ENCODE data around the gene LRMDA.

LRMDA gene

GRCh38 chr10:76206797-76207352, 775.5 kb downstream of the LRMDA start:
- no peak overlapping the region for H2AFZ ChIP-seq (ENCODE audit: low read depth, low read length, severe bottlenecking)

GRCh38 chr10:76209135-76209534, 777.7 kb downstream of the LRMDA start:
- Histone ChIP-seq H3K4me3 (ENCODE audit: insufficient read depth, low read length, poor library complexity, severe bottlenecking) (no peak overlapping the region), H3K79me2 (ENCODE audit: insufficient read depth, low read length) (no peaks in the 10 kb centered on the region), H3K27ac (ENCODE audit: low read depth, low read length) (no peak overlapping the region), H3F3A (ENCODE audit: insufficient read depth) (no peaks in the 10 kb centered on the region), H4K20me1 (ENCODE audit: low read depth, low read length) (no peaks in the 10 kb centered on the region), H3K36me3 (ENCODE audit: low read length) (no peaks in the 10 kb centered on the region), H3K27me3 (ENCODE audit: low read length) (no peaks in the 10 kb centered on the region), H3K9me2 (replicated peaks; ENCODE audit: insufficient read depth, low read length) (no peaks in the 10 kb centered on the region), H3K9ac (ENCODE audit: low read length) (no peak overlapping the region), H3K4me2 (ENCODE audit: low read depth, low read length, poor library complexity, severe bottlenecking) (no peak overlapping the region), H2AFZ (ENCODE audit: low read depth, low read length, severe bottlenecking) (no peak overlapping the region), H3K9me3 (ENCODE audit: insufficient read depth, low read length) (no peaks in the 10 kb centered on the region)
- no peak for TF ChIP-seq CTCF (IDR thresholded peaks at IDR 0.05; ENCODE audit: insufficient read depth, low read length, poor library complexity, severe bottlenecking)
- no peak for TF ChIP-seq EZH2phosphoT487 (conservative IDR thresholded peaks at IDR 0.05; ENCODE audit: low read length)

More at GRCh38 chr10:76206797-76207352, 775.5 kb downstream of the LRMDA start:
- Histone ChIP-seq H3K27me3 (ENCODE audit: low read length) (no peaks in the 10 kb centered on the region), H3K79me2 (ENCODE audit: insufficient read depth, low read length) (no peaks in the 10 kb centered on the region), H3K36me3 (ENCODE audit: low read length) (no peaks in the 10 kb centered on the region), H4K20me1 (ENCODE audit: low read depth, low read length) (no peaks in the 10 kb centered on the region), H3K27ac (ENCODE audit: low read depth, low read length) (no peak overlapping the region), H3K9ac (ENCODE audit: low read length) (no peak overlapping the region), H3K9me2 (replicated peaks; ENCODE audit: insufficient read depth, low read length) (no peaks in the 10 kb centered on the region), H3F3A (ENCODE audit: insufficient read depth) (no peaks in the 10 kb centered on the region), H3K4me3 (ENCODE audit: insufficient read depth, low read length, poor library complexity, severe bottlenecking) (no peak overlapping the region), H3K4me2 (ENCODE audit: low read depth, low read length, poor library complexity, severe bottlenecking) (no peak overlapping the region), H3K9me3 (ENCODE audit: insufficient read depth, low read length) (no peaks in the 10 kb centered on the region)
- TF ChIP-seq EZH2phosphoT487 (conservative IDR thresholded peaks at IDR 0.05; ENCODE audit: low read length) (no peak), CTCF (IDR thresholded peaks at IDR 0.05; ENCODE audit: insufficient read depth, low read length, poor library complexity, severe bottlenecking) (no peak)

- TF ChIP-seq EZH2phosphoT487 (conservative IDR thresholded peaks at IDR 0.05; ENCODE audit: low read length) (no peak), CTCF (IDR thresholded peaks at IDR 0.05; ENCODE audit: insufficient read depth, low read length, poor library complexity, severe bottlenecking) (no peak)
- H3K27me3 ChIP-seq (ENCODE audit: low read length), result no peaks in the 10 kb centered on the region
- H3K9me2 ChIP-seq (replicated peaks; ENCODE audit: insufficient read depth, low read length), result no peaks in the 10 kb centered on the region
- H3K9ac ChIP-seq (ENCODE audit: low read length), result no peak overlapping the region
- H4K20me1 ChIP-seq (ENCODE audit: low read depth, low read length), result no peaks in the 10 kb centered on the region
- no peak overlapping the region for H3K4me3 ChIP-seq (ENCODE audit: insufficient read depth, low read length, poor library complexity, severe bottlenecking)
- H3K9me3 ChIP-seq (ENCODE audit: insufficient read depth, low read length), result no peaks in the 10 kb centered on the region
- H3K27ac ChIP-seq (ENCODE audit: low read depth, low read length), result no peak overlapping the region
- no peaks in the 10 kb centered on the region for H3K36me3 ChIP-seq (ENCODE audit: low read length)
- H2AFZ ChIP-seq (ENCODE audit: low read depth, low read length, severe bottlenecking), result no peak overlapping the region
- no peak overlapping the region for H3K4me2 ChIP-seq (ENCODE audit: low read depth, low read length, poor library complexity, severe bottlenecking)
- no peaks in the 10 kb centered on the region for H3K79me2 ChIP-seq (ENCODE audit: insufficient read depth, low read length)
- H3F3A ChIP-seq (ENCODE audit: insufficient read depth), result no peaks in the 10 kb centered on the region
Measured at GRCh38 chr10:76210211-76210610, 778.8 kb downstream of the LRMDA start.

All from SU-DHL-6 (cell line).